HepG2 (cell line): ENCODE results near the gene LATS1. TPM values are rescaled to one million over a fixed set of nuclear protein-coding genes. Genes with fewer than 3 reads are reported as not detected.

Experiments used
- ELF4 ChIP-seq: sonication (generic); formaldehyde crosslinking; IDR thresholded peaks from 2 replicates; pipeline ENCODE4 v1.5.0; 2020; ENCODE audit warnings: missing genetic modification reagents, mild to moderate bottlenecking, moderate library complexity, borderline replicate concordance
- MED8 ChIP-seq: sonication (generic); formaldehyde crosslinking; IDR thresholded peaks from 2 replicates; pipeline ENCODE4 v1.8.1; 2023; ENCODE audit warnings: mild to moderate bottlenecking, missing genetic modification reagents; ENCODE audit not compliant: insufficient replicate concordance
- SKI ChIP-seq: fragments of 450-650 bp; IDR thresholded peaks from one replicate; pipeline ENCODE4 v1.6.1; 2018; ENCODE audit warnings: mild to moderate bottlenecking; ENCODE audit not compliant: partially characterized antibody
- SYNCRIP ChIP-seq: fragments of 200-400 bp; formaldehyde crosslinking; IDR thresholded peaks from 2 replicates; pipeline ENCODE4 v1.6.1; 2018; ENCODE audit warnings: mild to moderate bottlenecking, low read depth, low read length; ENCODE audit not compliant: insufficient read depth
- ZBTB20 ChIP-seq: sonication (generic); formaldehyde crosslinking; IDR thresholded peaks from 2 replicates; pipeline ENCODE4 v1.8.1; 2023; ENCODE audit warnings: missing genetic modification reagents, low read depth, mild to moderate bottlenecking, borderline replicate concordance
- ZBTB7B ChIP-seq: sonication (generic); formaldehyde crosslinking; IDR thresholded peaks from 2 replicates; pipeline ENCODE4 v1.4.0; 2020; ENCODE audit warnings: missing genetic modification reagents
- ZNF292 ChIP-seq: sonication (generic); formaldehyde crosslinking; IDR thresholded peaks from 2 replicates; pipeline ENCODE4 v1.8.1; 2022; ENCODE audit warnings: mild to moderate bottlenecking, low read depth, missing genetic modification reagents, borderline replicate concordance
- ZNF484 ChIP-seq: sonication (generic); formaldehyde crosslinking; IDR thresholded peaks from 2 replicates; pipeline ENCODE4 v1.5.1; 2020; ENCODE audit warnings: mild to moderate bottlenecking, low read depth, missing genetic modification reagents, borderline replicate concordance
- ZNF558 ChIP-seq: sonication (generic); formaldehyde crosslinking; IDR thresholded peaks from 2 replicates; pipeline ENCODE4 v1.9.0; 2022; ENCODE audit warnings: mild to moderate bottlenecking, missing genetic modification reagents, borderline replicate concordance
- ZSCAN25 ChIP-seq: sonication (generic); formaldehyde crosslinking; IDR thresholded peaks from 2 replicates; pipeline ENCODE4 v1.8.0; 2022; ENCODE audit warnings: mild to moderate bottlenecking, missing genetic modification reagents
- polyA plus RNA-seq, 8 experiments: library from polyadenylated mRNA; depleted of rRNA in 3 of 8; stranded (reverse) in 7 of 8; unstranded in 1 of 8; fragments of >200 nt; fragmentation: Illumina TruSeq in 4 of 8; extraction: Trizol in 4 of 8; gene quantifications; 2 replicates each; pipeline versions ENCODE4 v1.2.1 to v1.2.3, GENCODE V29; 2011 to 2016; ENCODE audit warnings: low read depth in 4 of 8, missing spikeins in 1 of 8, mixed read lengths in 1 of 8; ENCODE audit not compliant: insufficient read depth in 1 of 8
- total RNA-seq, 5 experiments: library from RNA; depleted of rRNA; stranded (reverse); fragments of >200 nt; fragmentation: Illumina TruSeq; extraction: Trizol; gene quantifications; 2 replicates each; pipeline ENCODE4 v1.2.3, GENCODE V29; 2016; ENCODE audit warnings: low read depth in 1 of 5
- TF ChIP-seq, protein P1 (sequence below): sonication (generic); formaldehyde crosslinking; IDR thresholded peaks from 2 replicates; pipeline ENCODE4 v1.4.0; 2020; ENCODE audit warnings: missing genetic modification reagents
- TF ChIP-seq, protein P2 (sequence below): sonication (generic); formaldehyde crosslinking; IDR thresholded peaks from 2 replicates; pipeline ENCODE4 v1.5.0; 2020; ENCODE audit warnings: mild to moderate bottlenecking, missing genetic modification reagents
- TF ChIP-seq, protein P3 (sequence below): sonication (generic); formaldehyde crosslinking; IDR thresholded peaks from 2 replicates; pipeline ENCODE4 v1.9.0; 2021; ENCODE audit warnings: missing genetic modification reagents, borderline replicate concordance
- TF ChIP-seq, protein P4 (sequence below): sonication (generic); formaldehyde crosslinking; IDR thresholded peaks from 2 replicates; pipeline ENCODE4 v1.4.0; 2020; ENCODE audit warnings: missing genetic modification reagents, borderline replicate concordance

LATS1 gene
- total and polyA plus RNA-seq, 2 of the 13 experiments (the other 11 are each of a cell fraction or from before 2014, with no cell fraction given): 9.9 to 12.6 TPM

DNA sequence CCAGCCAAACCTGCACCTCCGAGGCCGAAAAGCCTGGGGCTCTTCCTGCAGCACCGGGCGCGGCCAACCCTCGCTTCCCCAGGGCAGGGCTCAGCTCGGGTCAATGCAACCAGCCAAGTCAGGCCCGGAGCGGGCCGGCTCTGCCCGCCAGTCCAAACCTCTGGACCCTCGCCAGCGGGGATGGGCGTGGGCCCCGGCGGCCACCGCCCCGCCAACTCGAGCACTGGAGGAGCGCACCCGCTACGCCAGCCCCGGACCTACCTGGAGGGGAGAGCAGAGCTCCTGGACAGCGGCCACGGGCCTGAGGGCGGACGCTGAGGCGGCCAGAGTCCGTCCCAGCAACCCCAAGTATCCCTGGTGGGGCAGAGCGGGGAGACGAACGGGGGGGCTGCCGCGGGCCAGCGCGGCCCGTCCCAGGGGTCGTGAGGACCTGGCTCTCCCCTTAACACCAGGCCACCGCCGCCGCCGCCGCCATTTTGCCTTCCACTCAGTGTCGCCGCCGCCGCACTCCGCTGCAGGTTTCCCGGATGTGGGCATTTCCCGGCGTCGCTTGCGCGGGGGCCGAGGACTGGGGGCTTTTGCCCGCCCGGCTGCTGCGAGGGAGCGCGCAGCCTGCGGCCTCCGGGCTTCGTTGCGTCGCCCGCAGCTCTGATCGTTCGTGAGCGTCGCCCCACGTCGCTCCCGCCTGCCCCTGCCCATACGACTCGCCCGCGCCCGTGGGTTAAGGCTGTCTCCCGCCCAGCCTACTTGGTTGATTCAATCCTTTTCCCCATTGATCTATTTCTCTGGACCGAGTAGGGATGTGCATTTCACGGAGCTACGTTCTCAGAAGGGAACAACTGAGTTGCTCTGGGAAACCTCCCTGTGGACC is at the start of gene LATS1 (continued):
- TF ChIP-seq ZBTB7B (CRISPR knock-in tag) (peak; percentile 94), SYNCRIP (no peak), ZNF292 (CRISPR knock-in tag) (peak; percentile 64), ZSCAN25 (CRISPR knock-in tag) (peak; percentile 65; the same call in 1 of the 2 replicates), ZNF558 (CRISPR knock-in tag) (peak; percentile 98), SKI (peak; percentile 48), ZNF484 (CRISPR knock-in tag) (peak; percentile 94; the same call in 1 of the 2 replicates), ELF4 (CRISPR knock-in tag) (no peak), ZBTB20 (CRISPR knock-in tag) (peak; percentile 91), MED8 (CRISPR knock-in tag) (peak; percentile 66)
- TF ChIP-seq, protein P1, sequence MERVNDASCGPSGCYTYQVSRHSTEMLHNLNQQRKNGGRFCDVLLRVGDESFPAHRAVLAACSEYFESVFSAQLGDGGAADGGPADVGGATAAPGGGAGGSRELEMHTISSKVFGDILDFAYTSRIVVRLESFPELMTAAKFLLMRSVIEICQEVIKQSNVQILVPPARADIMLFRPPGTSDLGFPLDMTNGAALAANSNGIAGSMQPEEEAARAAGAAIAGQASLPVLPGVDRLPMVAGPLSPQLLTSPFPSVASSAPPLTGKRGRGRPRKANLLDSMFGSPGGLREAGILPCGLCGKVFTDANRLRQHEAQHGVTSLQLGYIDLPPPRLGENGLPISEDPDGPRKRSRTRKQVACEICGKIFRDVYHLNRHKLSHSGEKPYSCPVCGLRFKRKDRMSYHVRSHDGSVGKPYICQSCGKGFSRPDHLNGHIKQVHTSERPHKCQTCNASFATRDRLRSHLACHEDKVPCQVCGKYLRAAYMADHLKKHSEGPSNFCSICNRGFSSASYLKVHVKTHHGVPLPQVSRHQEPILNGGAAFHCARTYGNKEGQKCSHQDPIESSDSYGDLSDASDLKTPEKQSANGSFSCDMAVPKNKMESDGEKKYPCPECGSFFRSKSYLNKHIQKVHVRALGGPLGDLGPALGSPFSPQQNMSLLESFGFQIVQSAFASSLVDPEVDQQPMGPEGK: peak; percentile 99
- TF ChIP-seq, protein P2, sequence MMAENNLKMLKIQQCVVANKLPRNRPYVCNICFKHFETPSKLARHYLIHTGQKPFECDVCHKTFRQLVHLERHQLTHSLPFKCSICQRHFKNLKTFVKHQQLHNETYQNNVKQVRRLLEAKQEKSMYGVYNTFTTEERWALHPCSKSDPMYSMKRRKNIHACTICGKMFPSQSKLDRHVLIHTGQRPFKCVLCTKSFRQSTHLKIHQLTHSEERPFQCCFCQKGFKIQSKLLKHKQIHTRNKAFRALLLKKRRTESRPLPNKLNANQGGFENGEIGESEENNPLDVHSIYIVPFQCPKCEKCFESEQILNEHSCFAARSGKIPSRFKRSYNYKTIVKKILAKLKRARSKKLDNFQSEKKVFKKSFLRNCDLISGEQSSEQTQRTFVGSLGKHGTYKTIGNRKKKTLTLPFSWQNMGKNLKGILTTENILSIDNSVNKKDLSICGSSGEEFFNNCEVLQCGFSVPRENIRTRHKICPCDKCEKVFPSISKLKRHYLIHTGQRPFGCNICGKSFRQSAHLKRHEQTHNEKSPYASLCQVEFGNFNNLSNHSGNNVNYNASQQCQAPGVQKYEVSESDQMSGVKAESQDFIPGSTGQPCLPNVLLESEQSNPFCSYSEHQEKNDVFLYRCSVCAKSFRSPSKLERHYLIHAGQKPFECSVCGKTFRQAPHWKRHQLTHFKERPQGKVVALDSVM (CRISPR knock-in tag): no peak; the same call in 1 of the 2 replicates
- TF ChIP-seq, protein P3, sequence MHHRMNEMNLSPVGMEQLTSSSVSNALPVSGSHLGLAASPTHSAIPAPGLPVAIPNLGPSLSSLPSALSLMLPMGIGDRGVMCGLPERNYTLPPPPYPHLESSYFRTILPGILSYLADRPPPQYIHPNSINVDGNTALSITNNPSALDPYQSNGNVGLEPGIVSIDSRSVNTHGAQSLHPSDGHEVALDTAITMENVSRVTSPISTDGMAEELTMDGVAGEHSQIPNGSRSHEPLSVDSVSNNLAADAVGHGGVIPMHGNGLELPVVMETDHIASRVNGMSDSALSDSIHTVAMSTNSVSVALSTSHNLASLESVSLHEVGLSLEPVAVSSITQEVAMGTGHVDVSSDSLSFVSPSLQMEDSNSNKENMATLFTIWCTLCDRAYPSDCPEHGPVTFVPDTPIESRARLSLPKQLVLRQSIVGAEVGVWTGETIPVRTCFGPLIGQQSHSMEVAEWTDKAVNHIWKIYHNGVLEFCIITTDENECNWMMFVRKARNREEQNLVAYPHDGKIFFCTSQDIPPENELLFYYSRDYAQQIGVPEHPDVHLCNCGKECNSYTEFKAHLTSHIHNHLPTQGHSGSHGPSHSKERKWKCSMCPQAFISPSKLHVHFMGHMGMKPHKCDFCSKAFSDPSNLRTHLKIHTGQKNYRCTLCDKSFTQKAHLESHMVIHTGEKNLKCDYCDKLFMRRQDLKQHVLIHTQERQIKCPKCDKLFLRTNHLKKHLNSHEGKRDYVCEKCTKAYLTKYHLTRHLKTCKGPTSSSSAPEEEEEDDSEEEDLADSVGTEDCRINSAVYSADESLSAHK (CRISPR knock-in tag): no peak
- TF ChIP-seq, protein P4, sequence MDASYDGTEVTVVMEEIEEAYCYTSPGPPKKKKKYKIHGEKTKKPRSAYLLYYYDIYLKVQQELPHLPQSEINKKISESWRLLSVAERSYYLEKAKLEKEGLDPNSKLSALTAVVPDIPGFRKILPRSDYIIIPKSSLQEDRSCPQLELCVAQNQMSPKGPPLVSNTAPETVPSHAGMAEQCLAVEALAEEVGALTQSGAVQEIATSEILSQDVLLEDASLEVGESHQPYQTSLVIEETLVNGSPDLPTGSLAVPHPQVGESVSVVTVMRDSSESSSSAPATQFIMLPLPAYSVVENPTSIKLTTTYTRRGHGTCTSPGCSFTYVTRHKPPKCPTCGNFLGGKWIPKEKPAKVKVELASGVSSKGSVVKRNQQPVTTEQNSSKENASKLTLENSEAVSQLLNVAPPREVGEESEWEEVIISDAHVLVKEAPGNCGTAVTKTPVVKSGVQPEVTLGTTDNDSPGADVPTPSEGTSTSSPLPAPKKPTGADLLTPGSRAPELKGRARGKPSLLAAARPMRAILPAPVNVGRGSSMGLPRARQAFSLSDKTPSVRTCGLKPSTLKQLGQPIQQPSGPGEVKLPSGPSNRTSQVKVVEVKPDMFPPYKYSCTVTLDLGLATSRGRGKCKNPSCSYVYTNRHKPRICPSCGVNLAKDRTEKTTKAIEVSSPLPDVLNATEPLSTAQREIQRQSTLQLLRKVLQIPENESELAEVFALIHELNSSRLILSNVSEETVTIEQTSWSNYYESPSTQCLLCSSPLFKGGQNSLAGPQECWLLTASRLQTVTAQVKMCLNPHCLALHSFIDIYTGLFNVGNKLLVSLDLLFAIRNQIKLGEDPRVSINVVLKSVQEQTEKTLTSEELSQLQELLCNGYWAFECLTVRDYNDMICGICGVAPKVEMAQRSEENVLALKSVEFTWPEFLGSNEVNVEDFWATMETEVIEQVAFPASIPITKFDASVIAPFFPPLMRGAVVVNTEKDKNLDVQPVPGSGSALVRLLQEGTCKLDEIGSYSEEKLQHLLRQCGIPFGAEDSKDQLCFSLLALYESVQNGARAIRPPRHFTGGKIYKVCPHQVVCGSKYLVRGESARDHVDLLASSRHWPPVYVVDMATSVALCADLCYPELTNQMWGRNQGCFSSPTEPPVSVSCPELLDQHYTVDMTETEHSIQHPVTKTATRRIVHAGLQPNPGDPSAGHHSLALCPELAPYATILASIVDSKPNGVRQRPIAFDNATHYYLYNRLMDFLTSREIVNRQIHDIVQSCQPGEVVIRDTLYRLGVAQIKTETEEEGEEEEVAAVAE (CRISPR knock-in tag): peak; percentile 23
